GM23248 (cell line): Measurements from ENCODE around the gene IGFLR1. TPM values are rescaled to one million over a fixed set of nuclear protein-coding genes. Genes with fewer than 3 reads are reported as not detected.

Experiments
- DNase-seq: peaks from one replicate; pipeline ENCODE4 v3.0.0-alpha.2; 2015
- H2AFZ ChIP-seq: fragments of 200-600 bp; sonication (generic); 2 replicates; pipeline ENCODE4 v1.6.1; 2016; ENCODE audit warnings: antibody characterized with exemption
- H3F3A ChIP-seq: fragments of 200-600 bp; sonication (generic); 2 replicates; pipeline ENCODE4 v1.6.1; 2016; ENCODE audit warnings: mild to moderate bottlenecking, antibody characterized with exemption, mixed run types; ENCODE audit not compliant: insufficient read depth
- H3K27ac ChIP-seq: fragments of 200-600 bp; sonication (generic); 2 replicates; pipeline ENCODE4 v1.5.1; 2016; ENCODE audit warnings: mild to moderate bottlenecking
- H3K27me3 ChIP-seq: fragments of 200-600 bp; sonication (generic); replicated peaks from 2 replicates; pipeline ENCODE4 v1.6.1; 2016; ENCODE audit warnings: mild to moderate bottlenecking; ENCODE audit not compliant: insufficient read depth
- H3K36me3 ChIP-seq: fragments of 200-600 bp; sonication (generic); 2 replicates; pipeline ENCODE4 v1.6.1; 2016; ENCODE audit warnings: low read depth, mild to moderate bottlenecking
- H3K4me1 ChIP-seq: fragments of 200-600 bp; sonication (generic); 2 replicates; pipeline ENCODE4 v1.6.1; 2016; ENCODE audit warnings: mild to moderate bottlenecking; ENCODE audit not compliant: insufficient read depth
- H3K4me2 ChIP-seq: fragments of 200-600 bp; sonication (generic); one replicate; pipeline ENCODE4 v1.6.1; 2016; ENCODE audit warnings: mild to moderate bottlenecking; ENCODE audit not compliant: unreplicated experiment
- H3K4me3 ChIP-seq: fragments of 200-600 bp; sonication (generic); 2 replicates; pipeline ENCODE4 v1.5.1; 2016; ENCODE audit warnings: mild to moderate bottlenecking
- H3K79me2 ChIP-seq: fragments of 200-600 bp; sonication (generic); 2 replicates; pipeline ENCODE4 v1.6.1; 2016; ENCODE audit warnings: mild to moderate bottlenecking; ENCODE audit not compliant: insufficient read depth
- H3K9ac ChIP-seq: fragments of 200-600 bp; sonication (generic); 2 replicates; pipeline ENCODE4 v1.6.1; 2016; ENCODE audit warnings: mild to moderate bottlenecking
- H3K9me2 ChIP-seq: fragments of 200-600 bp; sonication (generic); 2 replicates; pipeline ENCODE4 v1.6.1; 2016; ENCODE audit warnings: mixed run types, mild to moderate bottlenecking, moderate library complexity; ENCODE audit not compliant: insufficient read depth
- H3K9me3 ChIP-seq: fragments of 200-600 bp; sonication (generic); one replicate; pipeline ENCODE4 v1.6.1; 2017; ENCODE audit warnings: low read depth
- H4K20me1 ChIP-seq: fragments of 200-600 bp; sonication (generic); 2 replicates; pipeline ENCODE4 v1.6.0; 2016; ENCODE audit not compliant: insufficient read depth
- EZH2 ChIP-seq: fragments of 200-600 bp; sonication (generic); IDR thresholded peaks from 2 replicates; pipeline ENCODE4 v1.6.1; 2018; ENCODE audit warnings: antibody characterized with exemption, mild to moderate bottlenecking; ENCODE audit not compliant: insufficient read depth, poor library complexity, severe bottlenecking
- EZH2phosphoT487 ChIP-seq: fragments of 200-600 bp; sonication (generic); IDR thresholded peaks from 2 replicates; pipeline ENCODE4 v1.6.1; 2018; ENCODE audit warnings: antibody characterized with exemption, moderate library complexity, mild to moderate bottlenecking, low read depth; ENCODE audit not compliant: insufficient read depth
- WGBS, 2 experiments: methylation state at CpG; one replicate each; pipeline ENCODE4 v1.1.6; 2015 to 2017; ENCODE audit warnings: low lambda C conversion rate in 2 of 2, low coverage in 1 of 2; ENCODE audit errors: missing lambda C conversion rate in 2 of 2; 5-methylcytosine and 5-hydroxymethylcytosine counted together
- in situ Hi-C: fragments of 300-500 bp; cut with MboI; formaldehyde crosslinking; loops from 2 replicates; pipeline ENCODE4 v1.15.0; 2020
- polyA plus RNA-seq: library from polyadenylated mRNA; unstranded; fragments of >200 nt; fragmentation: Nextera tagmentation; extraction: Ambion mirVana; gene quantifications from 2 replicates; pipeline ENCODE4 v1.2.1, GENCODE V29; 2016
- total RNA-seq: library from RNA; depleted of rRNA; stranded (reverse); fragments of >200 nt; shearing (Covaris generic); gene quantifications from 2 replicates; pipeline ENCODE4 v1.2.3, GENCODE V29; 2014

Gene IGFLR1
- total and polyA plus RNA-seq, 2 experiments from 2014 or later, result 1.4 to 3.2 TPM

DNA sequence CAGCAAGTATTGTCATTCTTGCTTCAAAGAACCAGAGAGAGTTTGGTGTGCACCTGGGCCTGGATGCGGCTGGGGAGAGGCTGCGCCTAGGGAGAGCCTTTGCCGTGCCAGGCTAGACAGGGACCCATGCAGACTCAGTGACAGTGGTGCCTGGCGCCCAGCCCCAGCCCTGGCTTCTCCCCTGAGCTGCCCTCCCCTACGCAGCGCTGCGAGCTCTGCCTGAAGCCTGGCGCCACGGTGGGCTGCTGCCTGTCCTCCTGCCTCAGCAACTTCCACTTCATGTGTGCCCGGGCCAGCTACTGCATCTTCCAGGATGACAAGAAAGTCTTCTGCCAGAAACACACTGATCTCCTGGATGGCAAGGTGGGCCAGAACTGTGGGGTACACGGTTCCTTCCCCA lies 12.5 kb downstream of the IGFLR1 start:
- no peak overlapping the region for H3K4me2 ChIP-seq
- 83 to 88% methylated on average over 9 to 11 of the region's 11 CpGs for WGBS, 2 experiments
- in situ Hi-C loops, result no loop called here
- no peak for DNase-seq
- H3K27ac ChIP-seq, result no peak overlapping the region
- no peaks in the 10 kb centered on the region for H4K20me1 ChIP-seq
- H2AFZ ChIP-seq, result no peak overlapping the region
- no peaks in the 10 kb centered on the region for H3K9me3 ChIP-seq
- no peaks in the 10 kb centered on the region for H3K9me2 ChIP-seq
- H3K36me3 ChIP-seq, result peaks cover 22% of the 10 kb centered on the region; the same call in 1 of the 2 replicates
- no peaks in the 10 kb centered on the region for H3K4me1 ChIP-seq
- H3K79me2 ChIP-seq, result no peaks in the 10 kb centered on the region
- no peaks in the 10 kb centered on the region for H3F3A ChIP-seq
- H3K9ac ChIP-seq, result no peak overlapping the region
- no peak for TF ChIP-seq EZH2phosphoT487
- no peak for TF ChIP-seq EZH2
- no peak overlapping the region for H3K4me3 ChIP-seq
- no peaks in the 10 kb centered on the region for H3K27me3 ChIP-seq

DNA sequence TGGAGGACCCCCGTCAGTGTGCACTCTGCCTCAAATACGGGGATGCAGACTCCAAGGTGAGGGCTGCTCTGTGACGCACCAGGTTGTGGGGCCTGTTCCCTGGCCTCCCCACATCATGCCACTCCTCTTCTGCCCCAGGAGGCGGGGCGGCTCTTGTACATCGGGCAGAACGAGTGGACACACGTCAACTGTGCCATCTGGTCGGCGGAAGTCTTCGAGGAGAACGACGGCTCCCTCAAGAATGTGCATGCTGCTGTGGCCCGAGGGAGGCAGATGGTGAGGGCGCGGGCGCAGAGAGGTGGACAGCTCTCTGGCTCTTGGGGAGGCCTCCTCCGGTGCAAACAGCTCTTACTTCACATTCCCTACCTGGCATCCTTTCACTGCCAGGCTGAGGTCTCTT lies 13.2 kb downstream of the IGFLR1 start:
- no peaks in the 10 kb centered on the region for H4K20me1 ChIP-seq
- H3K27ac ChIP-seq, result no peak overlapping the region
- DNase-seq, result no peak
- H3K4me2 ChIP-seq, result no peak overlapping the region
- no peak overlapping the region for H3K9ac ChIP-seq
- WGBS, 2 experiments, result 92 to 94% methylated on average over 18 of the region's 18 CpGs
- no peaks in the 10 kb centered on the region for H3F3A ChIP-seq
- H3K4me1 ChIP-seq, result no peaks in the 10 kb centered on the region
- peaks cover 30% of the 10 kb centered on the region; the same call in 1 of the 2 replicates for H3K36me3 ChIP-seq
- in situ Hi-C loops, result no loop called here
- H3K4me3 ChIP-seq, result no peak overlapping the region
- no peaks in the 10 kb centered on the region for H3K9me2 ChIP-seq
- no peak overlapping the region for H2AFZ ChIP-seq
- H3K27me3 ChIP-seq, result no peaks in the 10 kb centered on the region
- TF ChIP-seq EZH2phosphoT487 (no peak), EZH2 (no peak)
- H3K9me3 ChIP-seq, result no peaks in the 10 kb centered on the region
- H3K79me2 ChIP-seq, result 0 out of 2 replicates have a peak, but pooled peaks cover 2% of the 10 kb centered on the region

DNA sequence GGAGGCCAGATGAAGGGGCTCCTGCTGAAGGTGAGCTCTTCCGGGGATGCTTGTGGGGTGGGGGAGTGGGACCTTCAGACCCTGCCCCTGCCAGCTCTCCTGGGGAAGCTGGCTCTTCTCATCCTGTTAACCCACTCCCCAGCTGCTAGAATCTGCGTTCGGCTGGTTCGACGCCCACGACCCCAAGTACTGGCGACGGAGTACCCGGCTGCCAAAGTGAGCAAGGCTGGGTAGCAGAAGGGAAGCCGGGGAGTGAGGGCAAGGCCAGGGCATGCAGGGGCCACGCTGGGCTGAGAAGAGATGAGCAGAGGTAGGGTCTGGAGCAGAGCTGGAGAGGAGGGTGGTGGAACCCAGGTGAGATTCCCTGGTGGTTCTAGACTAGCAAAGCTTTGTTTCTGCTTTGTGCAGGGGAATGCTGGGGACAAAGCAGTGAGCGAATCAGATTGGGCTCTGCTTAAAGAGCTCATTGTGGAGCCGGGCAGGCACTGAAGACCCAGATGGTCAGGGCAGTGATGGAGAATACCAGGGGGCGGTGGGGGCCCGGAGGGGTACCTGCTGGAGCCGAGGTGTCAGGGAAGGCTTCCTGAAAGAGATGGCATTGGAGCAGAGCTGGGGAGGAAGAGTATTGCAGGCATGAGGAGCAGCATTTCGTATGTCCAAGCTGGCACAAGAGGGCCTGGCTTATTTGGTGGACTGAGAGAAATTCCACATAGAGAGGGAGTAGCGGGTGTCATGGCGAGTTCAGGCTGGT lies 14.1 kb downstream of the IGFLR1 start:
- Histone ChIP-seq H3K4me1 (no peaks in the 10 kb centered on the region), H3K4me2 (no peak overlapping the region), H3K4me3 (no peak overlapping the region), H3K9ac (no peak overlapping the region), H3K27me3 (no peaks in the 10 kb centered on the region), H3K36me3 (peaks cover 36% of the 10 kb centered on the region; the same call in 1 of the 2 replicates), H3K9me3 (no peaks in the 10 kb centered on the region), H3K9me2 (no peaks in the 10 kb centered on the region), H2AFZ (no peak overlapping the region), H4K20me1 (no peaks in the 10 kb centered on the region), H3K79me2 (0 out of 2 replicates have a peak, but pooled peaks cover 7% of the 10 kb centered on the region), H3K27ac (no peak overlapping the region), H3F3A (no peaks in the 10 kb centered on the region)
- in situ Hi-C loops, result no loop called here
- TF ChIP-seq EZH2, result no peak
- 89 to 94% methylated on average over 18 to 19 of the region's 19 CpGs for WGBS, 2 experiments
- DNase-seq, result no peak

DNA sequence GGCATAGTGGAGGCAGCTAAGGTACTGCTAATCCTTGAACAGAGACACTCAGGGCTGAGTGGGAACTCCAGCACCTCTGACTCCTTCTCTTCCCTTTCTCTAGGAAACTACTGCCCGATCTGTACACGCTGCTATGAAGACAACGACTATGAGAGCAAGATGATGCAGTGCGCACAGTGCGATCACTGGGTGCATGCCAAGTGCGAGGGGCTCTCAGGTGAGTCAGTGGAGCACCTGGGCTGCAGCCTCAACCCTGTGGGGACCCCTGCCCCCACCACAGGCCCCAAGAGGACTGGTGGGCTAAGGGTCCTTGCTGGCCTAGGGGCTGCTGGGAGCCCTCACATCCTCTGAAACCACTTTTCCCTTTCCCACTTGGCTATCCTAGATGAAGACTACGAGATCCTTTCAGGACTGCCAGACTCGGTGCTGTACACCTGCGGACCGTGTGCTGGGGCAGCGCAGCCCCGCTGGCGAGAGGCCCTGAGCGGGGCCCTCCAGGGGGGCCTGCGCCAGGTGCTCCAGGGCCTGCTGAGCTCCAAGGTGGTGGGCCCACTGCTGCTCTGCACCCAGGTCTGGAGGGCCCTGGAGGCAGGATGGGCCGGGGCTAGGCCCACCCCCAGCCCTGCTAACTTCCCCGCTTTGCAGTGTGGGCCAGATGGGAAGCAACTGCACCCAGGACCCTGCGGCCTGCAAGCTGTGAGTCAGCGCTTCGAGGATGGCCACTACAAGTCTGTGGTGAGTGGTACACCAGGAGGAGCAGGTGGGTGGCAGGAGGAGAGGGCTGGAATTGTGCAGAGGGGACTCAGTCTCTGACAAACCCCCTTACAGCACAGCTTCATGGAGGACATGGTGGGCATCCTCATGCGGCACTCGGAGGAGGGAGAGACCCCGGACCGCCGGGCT lies 14.9 kb downstream of the IGFLR1 start:
- H2AFZ ChIP-seq, result no peak overlapping the region
- no peaks in the 10 kb centered on the region for H4K20me1 ChIP-seq
- no peak overlapping the region for H3K4me2 ChIP-seq
- TF ChIP-seq EZH2phosphoT487, result no peak
- no peak for TF ChIP-seq EZH2
- WGBS, 2 experiments, result 92 to 96% methylated on average over 25 of the region's 25 CpGs
- no peaks in the 10 kb centered on the region for H3K9me2 ChIP-seq
- no peak overlapping the region for H3K4me3 ChIP-seq
- peaks cover 13% of the 10 kb centered on the region; the same call in 1 of the 2 replicates for H3K79me2 ChIP-seq
- peaks cover 36% of the 10 kb centered on the region; the same call in 1 of the 2 replicates for H3K36me3 ChIP-seq
- DNase-seq, result no peak
- H3K27me3 ChIP-seq, result no peaks in the 10 kb centered on the region
- H3K4me1 ChIP-seq, result no peaks in the 10 kb centered on the region
- in situ Hi-C loops, result no loop called here
- no peak overlapping the region for H3K27ac ChIP-seq
- H3F3A ChIP-seq, result no peaks in the 10 kb centered on the region
- H3K9ac ChIP-seq, result no peak overlapping the region
- no peaks in the 10 kb centered on the region for H3K9me3 ChIP-seq
